Body of pancreas (tissue), 4 donors: Measurements from ENCODE around the gene LCN12. TPM values are rescaled to one million over a fixed set of nuclear protein-coding genes. Genes with fewer than 3 reads are reported as not detected.

Experiments
- ATAC-seq: fragments of 150-250 bp; one replicate; pipeline ENCODE4 v1.9.1; 2016
- DNase-seq, 4 donors: peaks; one replicate each; pipeline ENCODE4 v3.0.0-alpha.2; 2019
- H3K27ac ChIP-seq, 4 donors: fragments of 200-600 bp; sonication (generic); 1 replicate in 3 of 4; 2 replicates in 1 of 4; pipeline versions ENCODE4 v1.5.1 to v1.6.1; 2016 to 2019; ENCODE audit warnings: mild to moderate bottlenecking in 1 of 4, mixed read lengths in 1 of 4, moderate library complexity in 1 of 4
- H3K27me3 ChIP-seq, 2 donors: fragments of 200-600 bp; sonication (generic); one replicate each; pipeline ENCODE4 v1.6.0; 2016; ENCODE audit warnings: mild to moderate bottlenecking in 1 of 2
- H3K36me3 ChIP-seq, 2 donors: fragments of 200-600 bp; sonication (generic); replicated peaks in 1 of 2; 2 replicates each; pipeline ENCODE4 v1.5.1; 2016; ENCODE audit warnings: low read depth in 2 of 2; ENCODE audit not compliant: insufficient read depth in 1 of 2
- H3K4me1 ChIP-seq: fragments of 200-600 bp; sonication (generic); one replicate; pipeline ENCODE4 v1.6.0; 2016
- H3K4me3 ChIP-seq, 2 donors: fragments of 200-600 bp; sonication (generic); 1 replicate in 1 of 2; 2 replicates in 1 of 2; pipeline ENCODE4 v1.5.1; 2016 to 2019
- H3K9me3 ChIP-seq, 3 donors: fragments of 200-600 bp; sonication (generic); 1 replicate in 2 of 3; 2 replicates in 1 of 3; pipeline ENCODE4 v1.5.1; 2016
- POLR2A ChIP-seq, 3 donors: fragments of 450-650 bp; IDR thresholded peaks; one replicate each; pipeline ENCODE4 v1.6.1; 2016; ENCODE audit warnings: antibody characterized with exemption in 3 of 3, mild to moderate bottlenecking in 2 of 3
- WGBS, 2 donors: methylation state at CpG; one replicate each; pipeline ENCODE4 v1.1.5; 2017; 5-methylcytosine and 5-hydroxymethylcytosine counted together
- intact Hi-C: fragments of 100-400 bp; cut with DNase I; formaldehyde crosslinking; loops from one replicate; pipeline ENCODE4 v1.15.1; 2023
- total RNA-seq, 2 donors: library from RNA; depleted of rRNA; stranded (reverse); fragments of >200 nt; gene quantifications; one replicate each; pipeline ENCODE4 v1.1.0, GENCODE V29; 2016
- TF ChIP-seq, protein P1 (sequence below), 7 experiments: fragments of 450-650 bp in 4 of 7; fragments of 200-600 bp in 3 of 7; sonication (generic) in 3 of 7; IDR thresholded peaks; one replicate each; pipeline ENCODE4 v1.5.1; 2016 to 2019; ENCODE audit warnings: antibody characterized with exemption in 7 of 7

LCN12 gene
- total RNA-seq, 2 donors from 2014 or later = 1.3 to 4.9 TPM

GRCh38 chr9:136996361-136997292, 44.6 kb downstream of the LCN12 start, which contains the start of gene CLIC3:
CLIC3 (minus strand) TSS chr9:136996568; CDS start chr9:136996543, 25 bp downstream.
- intact Hi-C loops = no loop called here
- ATAC-seq (no peak), DNase-seq (peak in 1 of 4 donors; percentile 20)
- 36% methylated on average over 16 to 35 of the region's 35 CpGs for WGBS, 2 donors
- Histone ChIP-seq H3K27ac (no peak within 1 kb of the TSS), H3K36me3 (no peaks in the 10 kb centered on the region), H3K9me3 (no peaks in the 10 kb centered on the region), H3K4me3 (no peak within 1 kb of the TSS), H3K4me1 (peaks cover 32% of the 10 kb centered on the region), H3K27me3 (no peaks in the 10 kb centered on the region)
- TF ChIP-seq, protein P1, sequence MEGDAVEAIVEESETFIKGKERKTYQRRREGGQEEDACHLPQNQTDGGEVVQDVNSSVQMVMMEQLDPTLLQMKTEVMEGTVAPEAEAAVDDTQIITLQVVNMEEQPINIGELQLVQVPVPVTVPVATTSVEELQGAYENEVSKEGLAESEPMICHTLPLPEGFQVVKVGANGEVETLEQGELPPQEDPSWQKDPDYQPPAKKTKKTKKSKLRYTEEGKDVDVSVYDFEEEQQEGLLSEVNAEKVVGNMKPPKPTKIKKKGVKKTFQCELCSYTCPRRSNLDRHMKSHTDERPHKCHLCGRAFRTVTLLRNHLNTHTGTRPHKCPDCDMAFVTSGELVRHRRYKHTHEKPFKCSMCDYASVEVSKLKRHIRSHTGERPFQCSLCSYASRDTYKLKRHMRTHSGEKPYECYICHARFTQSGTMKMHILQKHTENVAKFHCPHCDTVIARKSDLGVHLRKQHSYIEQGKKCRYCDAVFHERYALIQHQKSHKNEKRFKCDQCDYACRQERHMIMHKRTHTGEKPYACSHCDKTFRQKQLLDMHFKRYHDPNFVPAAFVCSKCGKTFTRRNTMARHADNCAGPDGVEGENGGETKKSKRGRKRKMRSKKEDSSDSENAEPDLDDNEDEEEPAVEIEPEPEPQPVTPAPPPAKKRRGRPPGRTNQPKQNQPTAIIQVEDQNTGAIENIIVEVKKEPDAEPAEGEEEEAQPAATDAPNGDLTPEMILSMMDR (IDR thresholded peaks at IDR 0.05) = no peak
- TF ChIP-seq POLR2A (IDR thresholded peaks at IDR 0.05) = no peak

GRCh38 chr9:136997371-136997770, 45.3 kb downstream of the LCN12 start:
- ATAC-seq = no peak
- Histone ChIP-seq H3K9me3 (no peaks in the 10 kb centered on the region), H3K4me1 (peaks cover 31% of the 10 kb centered on the region), H3K27ac (no peak overlapping the region), H3K36me3 (no peaks in the 10 kb centered on the region), H3K27me3 (no peaks in the 10 kb centered on the region), H3K4me3 (no peak overlapping the region)
- TF ChIP-seq, protein P1 (IDR thresholded peaks at IDR 0.05) = no peak
- no peak for TF ChIP-seq POLR2A (IDR thresholded peaks at IDR 0.05)
- DNase-seq = no peak
- 69 to 74% methylated on average over 5 to 10 of the region's 10 CpGs for WGBS, 2 donors
- intact Hi-C loops = no loop called here

DNA sequence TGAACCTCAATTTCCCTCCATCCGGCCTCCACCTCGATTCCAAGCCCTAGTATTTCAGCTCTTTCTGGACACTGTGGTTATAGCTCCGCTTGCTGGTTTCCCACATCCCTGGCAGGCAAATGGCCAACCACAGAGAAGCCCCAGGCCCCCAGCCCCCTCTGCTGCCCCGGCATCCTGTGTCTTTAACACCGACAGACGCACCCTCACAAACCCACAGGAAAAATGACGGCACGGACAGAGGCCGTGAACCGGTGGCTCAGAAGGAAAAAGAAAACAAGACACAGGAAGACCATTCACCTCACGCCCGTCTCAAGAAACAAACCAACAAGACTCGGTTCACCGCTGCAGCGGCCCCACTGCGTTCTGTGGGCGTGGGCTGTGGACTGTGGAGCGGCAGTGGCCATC, 45.8 kb downstream of the LCN12 start:
- TF ChIP-seq, protein P1 (IDR thresholded peaks at IDR 0.05) = no peak
- no peak for TF ChIP-seq POLR2A (IDR thresholded peaks at IDR 0.05)
- WGBS, 2 donors = 65 to 73% methylated on average over 18 of the region's 18 CpGs
- no peak overlapping the region for H3K4me3 ChIP-seq
- ATAC-seq (no peak), DNase-seq (no peak)
- intact Hi-C loops = no loop called here
- H3K4me1 ChIP-seq = peaks cover 28% of the 10 kb centered on the region
- H3K9me3 ChIP-seq = no peaks in the 10 kb centered on the region
- no peaks in the 10 kb centered on the region for H3K36me3 ChIP-seq
- no peak overlapping the region for H3K27ac ChIP-seq
- no peaks in the 10 kb centered on the region for H3K27me3 ChIP-seq

DNA sequence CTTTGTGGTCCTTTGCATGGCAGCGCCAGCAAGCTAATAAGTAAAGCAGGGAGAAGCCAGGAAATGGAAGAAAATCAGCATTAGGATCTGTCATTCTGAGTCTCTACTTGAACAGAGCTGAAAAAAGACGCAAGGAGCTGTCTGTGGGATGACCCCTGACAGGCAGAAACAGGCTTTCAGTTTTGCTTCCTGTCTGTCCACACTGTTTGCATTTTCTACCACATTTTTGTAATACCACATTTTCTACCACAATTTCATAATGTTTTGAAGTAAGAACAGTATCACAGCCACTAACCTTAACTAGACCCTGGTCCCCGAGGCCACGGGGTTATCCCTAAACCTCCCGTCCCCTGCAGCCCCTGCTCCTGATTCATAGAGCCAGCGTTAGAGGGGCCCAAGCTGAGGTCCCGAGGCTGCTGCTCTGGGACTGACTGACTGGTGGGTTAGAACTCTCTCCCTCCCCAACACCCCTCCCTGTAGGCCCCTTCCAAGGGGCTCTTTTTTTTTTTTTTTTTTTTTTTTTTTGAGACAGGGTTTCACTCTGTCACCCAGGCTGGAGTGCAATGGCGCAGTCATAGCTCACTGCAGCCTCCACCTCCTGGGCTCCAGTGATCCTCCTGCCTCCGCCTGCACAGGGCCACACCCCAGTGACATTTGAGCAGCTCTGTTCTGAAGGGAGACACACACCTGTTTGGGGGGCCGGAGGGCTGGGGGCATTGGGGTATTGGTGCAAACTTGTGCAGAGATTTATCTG, 48.3 kb downstream of the LCN12 start:
- H3K9me3 ChIP-seq = no peaks in the 10 kb centered on the region
- H3K27ac ChIP-seq = peak overlapping the region in 1 of 4 donors; percentile 42
- H3K27me3 ChIP-seq = no peaks in the 10 kb centered on the region
- intact Hi-C loops = no loop called here
- no peak overlapping the region for H3K4me3 ChIP-seq
- DNase-seq (no peak), ATAC-seq (no peak)
- no peaks in the 10 kb centered on the region for H3K36me3 ChIP-seq
- H3K4me1 ChIP-seq = peaks cover 14% of the 10 kb centered on the region
- WGBS, 2 donors = 60 to 63% methylated on average over 8 to 9 of the region's 10 CpGs
- TF ChIP-seq POLR2A (IDR thresholded peaks at IDR 0.05) = no peak
- TF ChIP-seq, protein P1 (IDR thresholded peaks at IDR 0.05) = no peak
